Colonic mucosa (tissue), 4 donors: ENCODE measurements around the gene HNF1B. TPM values are rescaled to one million over a fixed set of nuclear protein-coding genes. Genes with fewer than 3 reads are reported as not detected.

Source experiments
- DNase-seq: peaks from one replicate; pipeline ENCODE4 v3.0.0-alpha.2; 2020
- H3K27ac ChIP-seq: fragments of 200-600 bp; one replicate; pipeline ENCODE4 v1.8.0; 2021
- H3K27me3 ChIP-seq: fragments of 200-600 bp; one replicate; pipeline ENCODE4 v1.8.0; 2021
- H3K36me3 ChIP-seq: fragments of 200-600 bp; one replicate; pipeline ENCODE4 v1.8.0; 2021
- H3K4me1 ChIP-seq: fragments of 200-600 bp; one replicate; pipeline ENCODE4 v1.8.0; 2021; ENCODE audit warnings: mild to moderate bottlenecking
- H3K4me3 ChIP-seq: fragments of 200-600 bp; one replicate; pipeline ENCODE4 v1.8.0; 2021
- H3K9ac ChIP-seq, 2 donors: one replicate each; pipeline ENCODE4 v1.7.0; 2013; ENCODE audit warnings: control low read depth in 2 of 2, low read depth in 2 of 2, low read length in 2 of 2
- H3K9me3 ChIP-seq: fragments of 200-600 bp; one replicate; pipeline ENCODE4 v1.8.0; 2021
- intact Hi-C: fragments of 100-400 bp; cut with DNase I; formaldehyde crosslinking; loops from one replicate; pipeline ENCODE4 v1.14.1; 2022
- total RNA-seq, 2 donors: library from RNA; stranded (reverse); fragmentation: NEBNext Ultra II Directional in 1 of 2; extraction: Animal tissue kit (Norgen Biotek cat#: 25700) in 1 of 2; gene quantifications; one replicate each; pipeline ENCODE4 v1.2.1, GENCODE V29; 2021
- TF ChIP-seq, protein P1 (sequence below): fragments of 200-600 bp; IDR thresholded peaks from one replicate; pipeline ENCODE4 v1.8.0; 2022; ENCODE audit warnings: antibody characterized with exemption, mild to moderate bottlenecking
- donor health status: healthy.
- donor health status: DM: no; HTN: no; CAD: no.
- donor health status: DM: no; HTN: no; CAD: no.

HNF1B gene
- total RNA-seq, 2 donors from 2014 or later = 28.0 to 34.8 TPM

DNA sequence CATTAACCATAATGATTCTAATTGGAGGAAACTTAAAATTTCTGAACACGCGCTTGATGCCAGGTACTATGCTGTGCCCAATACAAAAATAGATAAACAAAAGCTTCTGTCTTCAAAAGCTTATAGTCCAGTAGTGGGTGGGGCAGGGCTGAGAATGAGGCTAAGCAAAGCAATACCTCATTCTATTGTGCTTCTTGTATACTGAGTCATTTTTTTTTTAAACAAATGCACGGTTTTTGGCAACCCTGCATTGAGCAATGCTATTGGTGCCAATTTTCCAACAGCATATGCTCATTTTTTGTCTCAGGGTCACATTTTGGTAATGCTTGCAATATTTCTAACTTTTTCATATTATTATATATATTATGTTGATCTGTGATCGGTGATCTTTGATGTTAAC is 34.7 kb upstream of the HNF1B start:
- Histone ChIP-seq H3K9me3 (no peaks in the 10 kb centered on the region), H3K9ac (no peak overlapping the region), H3K4me1 (no peaks in the 10 kb centered on the region), H3K4me3 (no peak overlapping the region), H3K27me3 (no peaks in the 10 kb centered on the region), H3K27ac (no peak overlapping the region), H3K36me3 (no peaks in the 10 kb centered on the region)
- TF ChIP-seq, protein P1, sequence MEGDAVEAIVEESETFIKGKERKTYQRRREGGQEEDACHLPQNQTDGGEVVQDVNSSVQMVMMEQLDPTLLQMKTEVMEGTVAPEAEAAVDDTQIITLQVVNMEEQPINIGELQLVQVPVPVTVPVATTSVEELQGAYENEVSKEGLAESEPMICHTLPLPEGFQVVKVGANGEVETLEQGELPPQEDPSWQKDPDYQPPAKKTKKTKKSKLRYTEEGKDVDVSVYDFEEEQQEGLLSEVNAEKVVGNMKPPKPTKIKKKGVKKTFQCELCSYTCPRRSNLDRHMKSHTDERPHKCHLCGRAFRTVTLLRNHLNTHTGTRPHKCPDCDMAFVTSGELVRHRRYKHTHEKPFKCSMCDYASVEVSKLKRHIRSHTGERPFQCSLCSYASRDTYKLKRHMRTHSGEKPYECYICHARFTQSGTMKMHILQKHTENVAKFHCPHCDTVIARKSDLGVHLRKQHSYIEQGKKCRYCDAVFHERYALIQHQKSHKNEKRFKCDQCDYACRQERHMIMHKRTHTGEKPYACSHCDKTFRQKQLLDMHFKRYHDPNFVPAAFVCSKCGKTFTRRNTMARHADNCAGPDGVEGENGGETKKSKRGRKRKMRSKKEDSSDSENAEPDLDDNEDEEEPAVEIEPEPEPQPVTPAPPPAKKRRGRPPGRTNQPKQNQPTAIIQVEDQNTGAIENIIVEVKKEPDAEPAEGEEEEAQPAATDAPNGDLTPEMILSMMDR = no peak
- DNase-seq = no peak
- intact Hi-C loops = no loop called here

DNA sequence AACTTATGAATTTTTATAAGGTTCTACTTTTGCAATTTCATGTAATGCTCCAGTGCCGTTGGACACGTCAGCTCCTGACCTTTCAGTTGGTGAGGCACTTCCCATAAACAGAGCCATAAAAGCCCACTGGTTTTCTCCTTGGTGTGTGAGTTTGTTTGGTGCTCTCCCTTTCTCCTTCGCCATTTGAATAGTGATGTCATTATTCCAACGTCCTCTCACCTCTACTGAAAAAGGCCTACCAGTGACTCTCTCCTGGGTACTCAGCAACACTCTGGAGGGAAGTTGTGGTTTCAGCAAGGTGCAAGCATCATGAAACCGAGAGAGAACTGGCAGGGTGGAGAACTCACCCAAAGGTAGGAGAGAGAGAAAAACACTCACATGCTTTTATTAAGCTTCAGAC is 29.6 kb upstream of the HNF1B start:
- intact Hi-C loops = loop anchor here (5.0 kb wide), 1 partner anchor 72 kb away; no protein-coding TSS in a partner anchor
- TF ChIP-seq, protein P1 = no peak
- Histone ChIP-seq H3K9me3 (no peaks in the 10 kb centered on the region), H3K36me3 (no peaks in the 10 kb centered on the region), H3K27me3 (no peaks in the 10 kb centered on the region), H3K27ac (no peak overlapping the region), H3K9ac (no peak overlapping the region), H3K4me3 (no peak overlapping the region), H3K4me1 (no peaks in the 10 kb centered on the region)
- DNase-seq = no peak

DNA sequence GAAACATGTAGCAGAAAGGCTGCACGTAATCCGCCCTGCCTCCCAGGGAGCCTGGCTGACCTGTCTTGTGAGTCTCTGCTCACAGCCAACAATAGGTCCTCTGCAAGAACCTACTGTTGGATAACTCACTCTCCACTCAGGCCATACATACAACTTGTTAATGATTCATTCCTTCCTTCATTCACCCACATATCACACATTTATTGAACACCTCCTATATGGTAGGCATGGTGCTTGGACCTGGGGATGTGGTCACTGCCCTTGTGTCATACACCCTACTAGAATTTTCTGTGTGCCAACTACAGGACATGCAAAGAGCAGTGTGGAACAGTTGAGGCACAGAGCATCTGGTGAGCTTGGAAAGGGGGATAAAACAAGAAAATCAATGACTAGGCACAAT is 28.1 kb upstream of the HNF1B start:
- H3K9me3 ChIP-seq = no peaks in the 10 kb centered on the region
- no peak for DNase-seq
- no peak overlapping the region for H3K4me3 ChIP-seq
- H3K27ac ChIP-seq = no peak overlapping the region
- H3K9ac ChIP-seq = no peak overlapping the region
- no peaks in the 10 kb centered on the region for H3K4me1 ChIP-seq
- no peaks in the 10 kb centered on the region for H3K36me3 ChIP-seq
- intact Hi-C loops = loop anchor here (5.0 kb wide), 1 partner anchor 71 kb away; no protein-coding TSS in a partner anchor
- TF ChIP-seq, protein P1 = no peak
- H3K27me3 ChIP-seq = no peaks in the 10 kb centered on the region

DNA sequence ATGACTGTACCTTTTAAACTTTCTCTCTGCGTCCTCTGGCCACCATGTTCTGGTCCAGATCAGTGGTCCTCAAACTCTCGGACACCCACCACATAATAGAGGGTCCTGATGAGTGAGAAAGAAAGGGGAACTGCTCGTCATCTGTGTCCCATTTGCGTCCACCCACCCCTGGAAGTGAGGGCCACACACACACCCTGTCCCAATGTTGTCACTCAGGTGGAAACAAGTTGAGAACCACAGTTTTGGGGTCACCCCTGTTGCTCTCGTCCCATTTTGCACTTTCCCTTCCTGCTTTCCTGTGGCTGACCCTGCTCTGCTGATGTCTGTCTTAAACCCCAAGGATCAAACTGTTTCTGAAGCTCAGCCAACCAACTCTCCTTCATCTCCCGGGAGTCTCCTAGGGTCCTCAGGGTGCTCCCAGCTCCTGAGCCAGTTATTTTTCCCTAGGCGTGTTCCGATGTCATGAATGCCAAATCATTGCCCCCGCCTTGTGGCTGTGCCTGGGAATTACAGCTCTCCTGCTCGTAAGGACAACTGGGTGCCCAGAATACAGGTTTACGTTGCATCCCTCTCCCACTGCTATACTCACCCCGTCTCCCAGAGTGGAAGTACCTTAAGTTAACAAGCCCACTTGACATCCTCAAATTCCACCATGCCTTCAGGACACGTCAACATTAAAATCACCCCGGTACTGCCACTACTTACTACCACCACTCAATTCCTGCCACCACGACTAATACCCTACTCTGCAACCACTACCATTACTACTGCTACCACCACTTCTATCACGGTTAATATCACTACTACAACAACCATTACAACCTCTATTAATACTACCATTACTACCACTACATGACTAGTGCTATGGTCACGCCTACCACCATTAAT is 26.0 kb upstream of the HNF1B start:
- no peak overlapping the region for H3K4me3 ChIP-seq
- H3K27ac ChIP-seq = no peak overlapping the region
- no peaks in the 10 kb centered on the region for H3K9me3 ChIP-seq
- intact Hi-C loops = loop anchor here (5.0 kb wide), 1 partner anchor 69 kb away; no protein-coding TSS in a partner anchor
- no peaks in the 10 kb centered on the region for H3K36me3 ChIP-seq
- H3K9ac ChIP-seq = no peak overlapping the region
- H3K4me1 ChIP-seq = no peaks in the 10 kb centered on the region
- no peaks in the 10 kb centered on the region for H3K27me3 ChIP-seq
- TF ChIP-seq, protein P1 = peak; percentile 82
- DNase-seq = peak; percentile 88

DNA sequence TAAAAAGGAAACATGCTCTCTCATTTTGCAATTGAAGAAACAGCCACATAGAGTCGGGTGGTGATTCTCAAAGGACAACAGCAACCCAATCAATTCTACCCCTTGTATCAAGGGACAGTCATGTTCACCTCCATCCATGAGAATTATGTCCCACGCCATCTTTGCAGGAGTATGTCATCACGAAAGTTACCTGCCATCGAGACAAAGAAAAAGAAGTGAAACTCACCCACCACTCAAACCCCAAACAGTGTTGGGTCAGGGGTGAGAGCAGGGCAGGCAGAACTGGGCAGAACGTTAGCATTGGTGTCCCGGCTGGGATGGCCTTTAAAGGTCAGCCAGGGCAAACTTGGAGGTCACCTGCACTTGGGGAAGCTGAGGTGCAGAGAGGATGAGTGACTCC is 24.2 kb upstream of the HNF1B start:
- intact Hi-C loops = loop anchor here (10.0 kb wide), 1 partner anchor 114 kb away; no protein-coding TSS in a partner anchor
- H3K9me3 ChIP-seq = no peaks in the 10 kb centered on the region

More for the DNA sequence above, 24.2 kb upstream of the HNF1B start:
- no peak overlapping the region for H3K4me3 ChIP-seq
- no peaks in the 10 kb centered on the region for H3K27me3 ChIP-seq
- TF ChIP-seq, protein P1 = no peak
- no peaks in the 10 kb centered on the region for H3K4me1 ChIP-seq
- H3K9ac ChIP-seq = no peak overlapping the region
- DNase-seq = no peak
- H3K36me3 ChIP-seq = no peaks in the 10 kb centered on the region
- H3K27ac ChIP-seq = no peak overlapping the region
